Fibroblast of pulmonary artery (primary cell): ENCODE measurements around the gene WFDC2.

Experiments used
- DNase-seq: peaks from one replicate; pipeline ENCODE4 v3.0.0-alpha.2; 2010; ENCODE audit warnings: low read depth
- H3K4me3 ChIP-seq: replicated peaks from 2 replicates; pipeline ENCODE4 v1.5.1; 2011; ENCODE audit warnings: low read depth, mild to moderate bottlenecking, control low read depth, low read length, moderate library complexity
- CTCF ChIP-seq: IDR thresholded peaks from 2 replicates; pipeline ENCODE4 v1.5.1; 2011; ENCODE audit warnings: mild to moderate bottlenecking, control low read depth, low read length, inconsistent platforms; ENCODE audit errors: missing control alignments

The WFDC2 gene

GRCh38 chr20:45469336-45470261, at the start of gene WFDC2:
TSS of gene WFDC2 (plus strand) at chr20:45469753. CDS start at chr20:45469782, 29 bp downstream.
- DNase-seq: no peak
- H3K4me3 ChIP-seq: peak within 1 kb of the TSS; percentile 38
- TF ChIP-seq CTCF: no peak

- DNase-seq: no peak
- no peak for TF ChIP-seq CTCF
- H3K4me3 ChIP-seq: no peak overlapping the region
Observed at GRCh38 chr20:45420125-45420524, 49.4 kb upstream of the WFDC2 start.

- no peak for DNase-seq
- no peak overlapping the region for H3K4me3 ChIP-seq
- no peak for TF ChIP-seq CTCF
Observed at GRCh38 chr20:45423700-45424099, 45.9 kb upstream of the WFDC2 start.

- no peak for DNase-seq
- no peak overlapping the region for H3K4me3 ChIP-seq
- no peak for TF ChIP-seq CTCF
Observed at GRCh38 chr20:45425561-45425960, 44.0 kb upstream of the WFDC2 start.

GRCh38 chr20:45426320-45427016, 43.1 kb upstream of the WFDC2 start:
- TF ChIP-seq CTCF: no peak
- DNase-seq: no peak
- H3K4me3 ChIP-seq: no peak overlapping the region

GRCh38 chr20:45427236-45428149, 42.1 kb upstream of the WFDC2 start:
- no peak for TF ChIP-seq CTCF
- peak; percentile 39 for DNase-seq
- H3K4me3 ChIP-seq: no peak overlapping the region
